ENCODE data around the gene WIPF3. TPM values are rescaled to one million over a fixed set of nuclear protein-coding genes. Genes with fewer than 3 reads are reported as not detected.
"Not testable (repeated sequence)": the region's sequence is repeated elsewhere in the genome, so short reads cannot be mapped to it uniquely, and the experiment has no call there.

The WIPF3 gene
- total RNA-seq, 1 experiment from 2014 or later = 0.07 TPM

DNA sequence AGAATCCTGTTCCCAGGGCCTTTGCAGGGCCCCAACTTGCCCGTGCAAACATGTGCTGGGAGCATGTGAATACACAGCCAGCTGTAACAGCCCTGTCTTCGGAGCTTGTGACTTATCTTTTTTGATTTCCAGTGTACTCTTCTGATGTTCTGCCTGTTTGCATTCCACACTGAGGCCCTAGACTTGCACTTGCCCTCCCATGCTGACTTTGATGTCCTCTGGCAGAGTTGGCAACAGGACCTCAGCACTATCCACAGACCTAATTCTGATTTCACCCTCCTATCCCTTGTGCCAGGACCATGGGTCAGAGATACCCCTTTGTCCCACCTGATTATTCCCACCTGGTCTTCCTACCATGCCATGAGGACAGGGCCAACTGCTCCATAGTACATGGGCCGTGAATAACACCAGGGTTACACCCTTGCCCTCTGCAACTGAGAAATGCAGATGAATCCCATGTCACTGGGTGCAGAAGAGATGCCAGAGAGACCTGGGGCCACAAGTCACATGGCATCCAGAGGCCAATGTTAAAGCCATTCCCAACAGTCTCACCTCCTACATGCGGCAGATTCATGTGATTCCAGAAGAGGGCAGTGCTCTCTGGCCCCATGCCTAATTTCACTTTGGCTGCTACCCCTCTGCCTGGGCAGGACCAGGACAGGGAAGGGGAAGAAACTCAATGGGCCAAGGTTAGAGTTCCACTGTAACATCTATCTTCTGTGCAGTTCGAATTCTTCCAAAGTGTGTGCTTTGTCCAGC, 140.3 kb downstream of the WIPF3 start:
- peak; percentile 12 for DNase-seq (ENCODE audit: extremely low read depth, low read depth)

GRCh38 chr7:29948587-29948986, 142.3 kb downstream of the WIPF3 start:
- no peak for DNase-seq (ENCODE audit: extremely low read depth, low read depth)

DNA sequence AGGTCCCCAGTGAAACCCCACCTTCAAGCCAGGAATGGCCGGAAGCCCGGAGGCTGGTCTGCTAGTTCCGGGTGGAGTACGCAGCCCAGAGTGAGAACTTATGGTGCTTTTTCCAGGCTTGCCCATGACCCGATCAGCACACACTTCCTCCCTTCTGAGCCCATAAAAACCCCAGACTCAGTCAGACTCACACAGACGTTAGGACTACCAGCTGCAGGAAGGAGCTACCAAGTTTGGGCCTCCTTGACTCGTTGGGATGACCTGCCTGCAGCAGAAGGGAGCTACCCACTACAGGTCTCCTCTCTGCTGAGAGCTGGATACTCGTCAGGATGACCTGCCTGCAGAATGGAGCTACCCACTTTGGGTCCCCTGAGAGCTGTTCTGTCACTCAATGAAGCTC, 144.2 kb downstream of the WIPF3 start:
- DNase-seq (ENCODE audit: extremely low read depth, low read depth) = no peak

DNA sequence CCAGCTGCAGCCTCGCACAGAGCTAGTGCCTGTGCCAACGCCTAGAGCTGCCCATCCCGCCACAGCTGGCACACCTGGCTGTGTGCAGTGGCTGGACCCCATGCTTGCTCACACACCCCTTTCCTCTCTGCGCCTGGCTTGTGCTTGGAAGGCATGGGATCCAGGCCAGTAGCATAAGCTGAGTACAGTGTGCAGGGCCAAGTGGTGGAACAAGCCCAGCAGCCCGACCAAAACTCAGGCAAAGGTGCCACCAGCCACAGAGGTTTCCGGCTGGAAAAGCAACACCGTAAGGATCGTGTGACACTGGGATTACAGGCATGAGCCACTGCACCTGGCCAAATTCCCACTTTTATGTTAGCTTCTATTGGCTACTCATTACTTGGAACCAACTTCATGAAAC, 144.9 kb downstream of the WIPF3 start:
- DNase-seq (ENCODE audit: extremely low read depth, low read depth) = no peak

GRCh38 chr7:29953726-29954347, 147.5 kb downstream of the WIPF3 start:
- DNase-seq (ENCODE audit: extremely low read depth, low read depth) = no peak

DNA sequence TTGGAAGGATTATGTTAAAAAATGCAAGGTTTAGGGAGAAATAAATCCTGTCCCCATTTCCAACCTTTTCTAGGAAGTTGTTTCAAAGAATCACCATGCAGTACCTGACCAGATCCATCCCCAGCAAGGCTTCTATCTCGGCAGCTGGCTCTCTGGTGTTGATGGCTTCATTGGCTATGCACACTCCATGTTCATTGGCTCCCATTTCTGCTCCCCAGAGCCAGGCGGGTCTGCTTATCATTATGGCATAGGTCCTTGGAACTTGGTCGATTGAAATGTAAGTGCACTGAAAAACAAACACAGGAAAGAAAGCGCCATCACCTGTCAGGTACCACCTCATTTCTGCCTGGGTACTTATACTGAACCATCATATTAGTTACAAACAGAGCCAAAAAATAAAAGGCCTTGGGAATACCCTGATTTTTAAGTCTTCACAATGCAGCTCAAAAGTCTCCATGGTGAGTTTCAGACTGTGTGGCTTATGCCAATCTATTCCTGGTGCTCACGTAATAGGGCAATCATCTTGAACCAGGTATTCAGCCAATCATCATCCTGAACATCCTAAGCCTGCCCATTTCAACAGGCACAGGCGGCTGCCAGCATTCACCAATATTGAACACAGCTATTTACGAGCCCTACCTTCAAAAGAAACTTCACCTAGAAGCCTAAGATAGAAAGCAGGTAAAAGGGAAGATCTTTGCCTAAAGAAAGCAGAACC, 148.9 kb downstream of the WIPF3 start:
- no peak for DNase-seq (ENCODE audit: extremely low read depth, low read depth)

- no peak for DNase-seq (ENCODE audit: extremely low read depth, low read depth)
These were observed 149.6 kb downstream of the WIPF3 start for GRCh38 chr7:29955799-29956486.

DNA sequence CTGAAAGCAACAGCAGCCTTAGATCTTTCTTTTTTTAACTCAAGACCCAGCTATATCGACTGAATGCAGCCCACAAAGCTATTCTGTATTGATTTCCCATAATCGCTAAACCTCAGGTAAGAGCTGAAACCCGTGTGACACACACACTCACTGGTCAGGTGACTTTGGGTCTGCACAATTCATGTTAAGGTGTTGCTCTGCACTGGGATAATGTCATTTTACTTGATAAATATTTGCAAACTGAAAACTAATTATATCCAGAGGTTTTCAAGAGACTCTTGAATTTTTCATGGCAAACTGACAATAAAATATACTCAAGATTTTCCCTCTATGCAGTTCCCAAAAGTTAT, 150.2 kb downstream of the WIPF3 start:
- no peak for DNase-seq (ENCODE audit: extremely low read depth, low read depth)

DNA sequence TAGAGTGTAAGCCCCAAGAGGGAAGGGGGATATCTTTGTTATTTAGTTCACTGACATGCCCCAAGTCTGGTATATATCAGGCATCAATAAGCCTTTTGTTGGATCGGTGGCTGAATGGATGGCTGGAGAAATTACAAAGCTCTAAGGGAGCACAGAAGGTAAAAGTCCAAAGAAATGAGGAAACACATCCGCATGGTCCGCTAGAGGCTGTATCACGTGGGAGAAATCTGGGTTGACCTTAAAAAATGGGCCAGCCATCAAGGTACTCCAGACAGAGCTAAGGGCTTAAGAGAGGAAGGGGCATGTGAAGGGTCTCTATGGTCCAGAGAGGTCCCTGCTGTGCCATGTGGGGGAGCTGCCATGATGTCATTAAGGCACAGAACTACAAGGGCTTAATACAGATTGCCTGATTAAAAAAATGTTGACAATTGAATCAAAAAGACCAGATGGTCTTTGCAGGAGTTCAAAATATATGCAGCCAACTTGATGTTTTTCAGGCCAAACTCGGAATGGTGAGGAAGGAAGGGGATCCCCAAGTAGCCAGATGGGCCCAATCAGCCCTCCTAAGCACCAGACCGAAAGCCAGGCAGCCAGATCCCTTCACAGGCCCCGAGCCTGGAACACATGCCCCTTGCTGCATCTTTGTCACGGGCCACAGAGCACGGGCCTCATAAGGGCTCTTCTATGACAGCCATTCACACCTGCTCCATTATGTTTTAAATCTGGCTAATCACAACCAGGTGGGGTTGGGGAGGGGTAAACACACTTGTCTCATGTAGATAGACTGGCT, 151.4 kb downstream of the WIPF3 start:
- no peak for DNase-seq (ENCODE audit: extremely low read depth, low read depth)

DNA sequence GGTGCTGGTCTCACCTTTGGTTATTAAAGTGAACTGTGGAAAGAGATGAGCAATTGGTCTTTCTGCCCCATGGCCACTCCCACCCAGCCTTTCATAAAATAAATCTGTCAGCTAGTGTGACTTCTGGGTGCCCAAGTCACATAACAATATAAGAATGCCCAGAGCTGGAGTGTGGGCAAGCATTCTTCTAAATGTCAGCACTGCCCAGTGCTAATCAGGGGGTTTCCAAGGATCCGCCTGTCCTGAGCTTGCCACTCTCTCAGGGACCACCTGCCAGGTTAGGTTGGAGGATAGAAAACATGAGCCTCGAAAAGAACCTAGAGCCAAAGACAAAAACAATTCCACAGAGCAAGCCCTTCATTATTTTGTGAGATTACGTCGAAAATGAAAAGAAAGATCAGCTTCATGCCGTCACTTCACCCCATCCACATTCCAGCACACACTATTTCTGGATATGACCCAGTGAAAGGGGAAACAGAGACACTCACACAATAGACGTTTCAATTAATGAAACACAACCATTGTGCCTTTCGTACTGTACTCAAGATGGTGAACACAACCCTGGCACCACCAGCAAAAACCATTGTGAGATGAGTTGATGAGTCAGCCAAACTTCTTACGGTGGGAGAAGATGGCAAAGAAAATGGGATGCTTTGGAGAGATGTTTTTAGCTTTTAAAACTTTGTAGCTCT, 152.5 kb downstream of the WIPF3 start:
- DNase-seq (ENCODE audit: extremely low read depth, low read depth) = no peak

DNA sequence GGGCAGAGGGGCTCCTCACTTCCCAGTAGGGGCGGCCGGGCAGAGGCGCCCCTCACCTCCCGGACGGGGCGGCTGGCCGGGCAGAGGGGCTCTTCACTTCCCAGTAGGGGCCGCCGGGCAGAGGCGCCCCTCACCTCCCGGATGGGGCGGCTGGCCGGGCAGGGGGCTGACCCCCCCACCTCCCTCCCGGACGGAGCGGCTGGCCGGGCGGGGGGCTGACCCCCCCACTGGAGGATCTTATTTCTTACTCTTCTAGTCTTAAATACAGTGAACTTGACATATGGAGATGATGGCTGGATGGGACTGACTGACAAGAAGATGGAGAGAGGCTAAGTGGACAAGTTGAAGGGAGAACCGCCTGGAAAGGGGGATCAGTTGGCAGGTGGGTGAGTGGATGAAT, 155.3 kb downstream of the WIPF3 start:
- not testable (repeated sequence) for DNase-seq (ENCODE audit: extremely low read depth, low read depth)

- no peak for DNase-seq (ENCODE audit: extremely low read depth, low read depth)
These were observed 155.7 kb downstream of the WIPF3 start for GRCh38 chr7:29962035-29962434.

DNA sequence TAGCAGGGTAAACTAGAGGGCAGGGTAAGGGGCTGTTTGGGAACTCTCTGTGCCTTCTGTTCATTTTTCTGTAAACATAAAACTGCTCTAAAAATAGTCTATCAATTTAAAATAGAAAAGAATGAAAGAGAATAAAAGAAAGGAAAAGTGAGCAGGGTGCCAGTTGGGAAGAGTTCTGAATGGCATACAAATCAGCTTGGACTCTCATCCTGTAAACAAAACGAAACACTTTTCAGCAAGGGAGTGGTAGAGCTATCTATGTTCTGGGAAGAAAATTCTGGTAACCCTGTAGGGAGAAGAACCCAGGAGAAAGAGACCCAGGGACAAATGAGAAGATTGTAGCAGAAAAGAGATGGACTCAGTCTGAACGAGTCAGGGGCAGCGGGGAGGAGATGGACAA, 158.7 kb downstream of the WIPF3 start:
- no peak for DNase-seq (ENCODE audit: extremely low read depth, low read depth)

Small RNAs within 50 kb of the gene (small RNA-seq; reads per million reads assigned to genes)
- gene RF01210 = 0.02 to 0.06 reads per million in 2 experiments

Other genes starting within 250 kb of the WIPF3 start
- gene PRR15, start 242.7 kb upstream of the WIPF3 start, total RNA-seq (2014; rRNA removed; shearing (Covaris generic)) = not detected in 2 replicates
- gene SCRN1, start 183.3 kb downstream of the WIPF3 start, total RNA-seq (2014; rRNA removed; shearing (Covaris generic)) = 1.2 and 2.1 TPM in 2 replicates
- 36.3 and 40.8 TPM in 2 replicates for gene FKBP14, start 220.2 kb downstream of the WIPF3 start, total RNA-seq (2014; rRNA removed; shearing (Covaris generic))
- 15.5 and 18.3 TPM in 2 replicates for gene PLEKHA8, start 221.9 kb downstream of the WIPF3 start, total RNA-seq (2014; rRNA removed; shearing (Covaris generic))